Measurements from ENCODE around the gene EFNB2.
A peak's percentile ranks its signal among the peaks of the same experiment; 100 is the strongest.

Gene EFNB2

DNA sequence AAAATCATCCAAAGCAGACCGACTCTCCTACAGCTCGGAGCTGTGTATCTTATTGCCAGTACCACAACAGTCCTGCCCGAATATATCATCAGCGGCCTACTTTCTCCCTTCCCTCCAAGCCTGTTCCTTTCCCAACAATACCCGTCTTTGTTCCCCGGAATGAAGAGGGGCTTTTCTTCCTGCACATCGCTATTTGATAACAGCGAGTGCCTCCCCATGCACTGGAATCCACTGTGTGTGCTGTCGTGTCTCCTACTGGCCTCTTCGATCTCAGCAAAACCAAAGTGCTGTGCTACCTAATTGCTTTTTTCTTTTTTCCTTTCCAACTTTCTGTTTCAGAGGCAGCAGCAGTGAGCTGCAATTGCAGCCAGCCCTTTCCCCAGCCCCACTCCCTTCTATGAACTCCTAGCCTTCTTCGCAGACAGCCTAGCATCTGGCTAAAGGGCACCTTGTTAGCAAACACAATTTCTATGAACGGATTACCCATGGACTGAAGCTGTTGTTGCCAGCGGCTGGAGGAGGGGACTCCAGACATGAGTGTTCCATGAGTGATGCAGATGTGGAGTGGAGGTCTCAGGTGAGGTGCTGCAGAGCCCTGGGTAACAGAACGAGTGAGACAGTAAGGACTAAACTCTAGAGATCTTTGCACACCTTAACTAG lies 43.4 kb downstream of the EFNB2 start:
- DNase-seq (no peak), ATAC-seq (no peak)
- Mint-ChIP-seq H3K27me3 (peaks cover 62% of the 10 kb centered on the region), H3K9me3 (no peaks in the 10 kb centered on the region), H3K4me1 (peaks cover 25% of the 10 kb centered on the region), H3K36me3 (ENCODE audit: low read depth) (no peaks in the 10 kb centered on the region), H3K4me3 (no peak overlapping the region), H3K27ac (no peak overlapping the region)

DNA sequence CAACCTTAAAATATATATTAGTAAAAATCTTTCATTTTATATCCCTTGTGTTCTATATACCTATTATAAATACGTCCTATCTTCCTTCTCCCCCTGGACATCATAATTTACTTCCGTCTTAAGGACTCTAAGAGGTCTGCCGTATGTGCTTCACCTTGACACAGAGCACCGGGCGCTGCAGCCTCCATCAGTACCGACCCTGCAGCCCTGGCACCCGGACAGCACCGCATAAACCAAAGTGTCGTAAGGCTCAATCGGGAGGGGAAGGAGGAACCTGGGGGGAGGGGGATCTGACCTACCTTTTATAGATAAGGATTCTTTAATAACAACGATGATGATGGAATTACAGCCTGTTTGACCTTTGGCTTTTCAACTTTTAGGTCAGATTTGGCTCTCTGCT lies 44.0 kb downstream of the EFNB2 start:
- H3K36me3 Mint-ChIP-seq (ENCODE audit: low read depth) = no peaks in the 10 kb centered on the region
- no peak overlapping the region for H3K27ac Mint-ChIP-seq
- H3K9me3 Mint-ChIP-seq = no peaks in the 10 kb centered on the region
- H3K4me1 Mint-ChIP-seq = peaks cover 25% of the 10 kb centered on the region
- ATAC-seq (no peak), DNase-seq (no peak)
- H3K27me3 Mint-ChIP-seq = peaks cover 64% of the 10 kb centered on the region
- H3K4me3 Mint-ChIP-seq = peak overlapping the region; percentile 31

DNA sequence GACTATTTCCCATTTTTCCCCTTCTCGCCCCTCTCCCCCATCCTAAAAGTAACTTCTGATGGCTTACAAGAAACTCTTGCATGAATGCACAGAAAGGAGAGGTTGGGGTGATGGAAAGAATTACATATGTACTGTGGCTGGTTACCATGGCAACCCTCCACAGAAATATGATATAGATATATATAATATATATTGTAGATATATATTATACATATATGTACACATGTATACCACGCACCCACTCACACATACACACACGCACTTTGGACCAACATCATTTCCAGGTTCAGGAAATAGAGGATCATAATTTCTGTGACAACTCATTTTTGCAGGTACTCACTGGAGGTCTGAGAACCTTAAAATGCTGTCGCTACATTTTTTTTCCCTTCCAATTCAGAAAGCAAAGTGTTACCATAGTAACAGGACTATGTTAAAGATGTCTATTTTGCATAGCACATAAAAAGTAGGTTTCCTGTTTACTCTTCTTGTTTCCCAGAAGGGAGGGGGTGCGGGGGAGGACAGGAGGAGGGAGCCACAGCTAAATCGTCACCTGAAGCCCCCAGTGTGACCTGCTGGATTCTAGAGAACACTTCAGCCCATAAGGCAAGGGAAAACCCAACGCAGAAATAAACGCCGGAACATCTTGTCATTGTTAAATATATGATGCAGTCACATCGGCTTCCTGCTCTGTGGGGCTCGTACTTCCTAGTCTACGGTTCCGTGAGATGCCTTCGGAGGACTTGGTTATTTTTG lies 44.7 kb downstream of the EFNB2 start:
- ATAC-seq (peak; percentile 44), DNase-seq (no peak)
- H3K4me3 Mint-ChIP-seq = peak overlapping the region; percentile 31
- peaks cover 23% of the 10 kb centered on the region for H3K4me1 Mint-ChIP-seq
- H3K27ac Mint-ChIP-seq = no peak overlapping the region
- H3K9me3 Mint-ChIP-seq = no peaks in the 10 kb centered on the region
- no peaks in the 10 kb centered on the region for H3K36me3 Mint-ChIP-seq (ENCODE audit: low read depth)
- peaks cover 63% of the 10 kb centered on the region for H3K27me3 Mint-ChIP-seq

DNA sequence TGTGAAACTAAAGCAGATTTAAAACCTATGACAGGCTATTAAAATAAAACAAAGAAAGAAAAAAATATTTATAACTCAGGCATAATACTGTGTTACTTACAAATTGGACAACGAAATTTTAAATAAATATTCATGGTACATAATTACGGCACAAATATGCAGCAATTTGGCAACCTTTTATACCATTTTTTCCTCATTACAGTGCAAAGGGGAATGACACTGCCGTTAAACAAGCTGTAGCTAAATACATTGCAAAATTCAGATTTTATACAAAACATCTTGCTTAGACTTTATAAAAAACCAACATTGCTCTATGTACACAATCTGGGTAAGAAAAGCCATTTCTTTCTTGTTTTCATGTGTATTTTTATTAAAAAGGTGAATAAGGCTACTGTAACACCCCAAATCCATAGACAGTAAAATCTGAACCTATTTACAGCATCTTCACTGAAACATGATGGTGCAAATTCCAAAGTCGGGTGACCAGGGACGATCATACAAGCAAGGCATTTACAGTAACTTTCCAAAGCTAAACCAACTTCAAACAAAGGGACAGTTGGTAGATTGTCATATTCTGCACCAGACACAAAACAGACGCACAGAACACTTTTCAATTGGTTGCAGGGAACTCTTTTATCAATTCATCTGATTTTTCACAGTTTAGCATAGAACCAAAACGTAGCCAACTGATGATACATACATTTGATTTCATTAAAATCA lies 45.5 kb downstream of the EFNB2 start:
- Mint-ChIP-seq H3K27me3 (peaks cover 66% of the 10 kb centered on the region), H3K9me3 (no peaks in the 10 kb centered on the region), H3K36me3 (ENCODE audit: low read depth) (no peaks in the 10 kb centered on the region), H3K27ac (no peak overlapping the region), H3K4me3 (no peak overlapping the region), H3K4me1 (peaks cover 24% of the 10 kb centered on the region)
- no peak for ATAC-seq
- no peak for DNase-seq

DNA sequence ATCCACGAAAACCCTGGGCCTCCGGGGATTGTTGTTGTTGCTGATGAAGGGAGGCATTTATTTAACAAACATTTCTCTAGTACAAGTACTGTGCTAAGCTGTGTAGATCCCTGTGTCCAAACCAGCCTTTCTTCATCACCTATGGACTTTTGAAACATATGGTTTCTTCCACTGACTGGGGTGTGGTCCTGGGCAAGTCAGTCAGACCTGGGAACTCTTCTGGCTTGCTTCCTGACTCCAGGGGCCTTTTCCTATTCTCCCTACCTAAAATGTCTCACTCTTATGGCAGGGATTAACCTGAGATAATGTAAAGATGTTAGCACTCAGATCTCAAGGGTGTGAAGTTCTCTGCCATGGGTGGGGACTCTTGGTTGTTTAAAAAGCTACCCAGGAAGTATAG lies 46.8 kb downstream of the EFNB2 start:
- peaks cover 59% of the 10 kb centered on the region for H3K27me3 Mint-ChIP-seq
- ATAC-seq = no peak
- peaks cover 26% of the 10 kb centered on the region for H3K4me1 Mint-ChIP-seq
- H3K4me3 Mint-ChIP-seq = no peak overlapping the region
- no peak overlapping the region for H3K27ac Mint-ChIP-seq
- DNase-seq = no peak
- no peaks in the 10 kb centered on the region for H3K9me3 Mint-ChIP-seq
- no peaks in the 10 kb centered on the region for H3K36me3 Mint-ChIP-seq (ENCODE audit: low read depth)

DNA sequence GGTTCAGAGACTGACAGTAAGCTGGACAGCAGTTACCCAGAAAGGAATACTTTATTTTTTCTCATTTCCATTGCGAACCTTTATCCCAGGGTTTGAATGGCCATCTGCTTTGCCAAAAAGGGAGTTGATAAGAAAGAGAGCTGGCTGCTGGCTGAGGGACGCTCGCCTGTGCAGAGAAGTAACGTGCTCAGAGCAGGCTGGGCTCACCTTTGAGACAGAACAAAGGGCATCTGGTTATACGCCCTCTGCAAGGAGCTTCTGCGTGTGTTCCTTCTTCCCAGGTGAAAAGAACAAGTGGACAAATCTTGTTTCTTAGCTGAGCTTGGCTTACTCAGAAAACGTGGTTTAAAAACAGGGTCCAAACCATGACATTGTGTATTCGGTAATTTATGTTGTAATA lies 47.4 kb downstream of the EFNB2 start:
- no peaks in the 10 kb centered on the region for H3K36me3 Mint-ChIP-seq (ENCODE audit: low read depth)
- no peak for DNase-seq
- peaks cover 21% of the 10 kb centered on the region for H3K4me1 Mint-ChIP-seq
- H3K27ac Mint-ChIP-seq = no peak overlapping the region
- H3K4me3 Mint-ChIP-seq = no peak overlapping the region
- no peaks in the 10 kb centered on the region for H3K9me3 Mint-ChIP-seq
- H3K27me3 Mint-ChIP-seq = peaks cover 59% of the 10 kb centered on the region
- ATAC-seq = no peak

DNA sequence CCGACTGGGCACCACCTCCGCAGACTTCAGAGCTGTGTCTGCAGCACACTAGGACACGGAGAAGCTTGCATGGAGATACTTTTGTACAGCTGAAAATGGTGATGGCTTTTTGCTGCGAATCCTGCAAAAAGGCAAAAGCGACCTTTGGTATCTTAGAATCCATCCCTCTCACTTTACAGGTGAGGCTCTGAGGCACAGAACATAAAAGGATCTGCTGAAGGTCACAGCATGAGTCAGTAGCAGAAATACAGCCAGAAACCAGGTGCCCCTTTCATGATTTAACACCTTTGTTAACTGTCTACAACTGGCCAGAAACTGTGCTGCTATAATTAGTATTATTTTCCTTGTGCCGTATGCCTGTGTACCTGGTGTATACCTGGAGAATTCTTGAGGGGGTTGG lies 48.3 kb downstream of the EFNB2 start:
- H3K36me3 Mint-ChIP-seq (ENCODE audit: low read depth) = no peaks in the 10 kb centered on the region
- ATAC-seq = no peak

DNA sequence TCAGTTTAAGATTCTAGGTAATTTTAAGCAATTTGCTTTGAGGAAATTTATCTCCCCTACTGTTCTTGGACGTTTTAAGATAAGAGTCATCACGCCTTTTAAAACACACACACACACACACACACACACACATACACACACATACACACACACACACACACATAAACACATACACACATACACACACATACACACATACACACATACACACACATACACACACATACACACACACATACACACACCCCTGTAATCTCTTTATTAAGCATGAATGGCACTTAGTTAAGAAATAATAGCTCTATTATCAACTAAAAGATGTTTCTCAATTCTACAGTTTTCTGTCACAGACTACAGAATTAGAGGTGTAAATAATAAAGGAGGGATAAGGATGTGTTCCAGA lies 49.2 kb downstream of the EFNB2 start:
- H3K27me3 Mint-ChIP-seq = peaks cover 50% of the 10 kb centered on the region

More for the DNA sequence above, 48.3 kb downstream of the EFNB2 start:
- no peak for DNase-seq
- Mint-ChIP-seq H3K27ac (no peak overlapping the region), H3K9me3 (no peaks in the 10 kb centered on the region), H3K4me3 (no peak overlapping the region), H3K27me3 (peaks cover 56% of the 10 kb centered on the region), H3K4me1 (peaks cover 20% of the 10 kb centered on the region)

DNA sequence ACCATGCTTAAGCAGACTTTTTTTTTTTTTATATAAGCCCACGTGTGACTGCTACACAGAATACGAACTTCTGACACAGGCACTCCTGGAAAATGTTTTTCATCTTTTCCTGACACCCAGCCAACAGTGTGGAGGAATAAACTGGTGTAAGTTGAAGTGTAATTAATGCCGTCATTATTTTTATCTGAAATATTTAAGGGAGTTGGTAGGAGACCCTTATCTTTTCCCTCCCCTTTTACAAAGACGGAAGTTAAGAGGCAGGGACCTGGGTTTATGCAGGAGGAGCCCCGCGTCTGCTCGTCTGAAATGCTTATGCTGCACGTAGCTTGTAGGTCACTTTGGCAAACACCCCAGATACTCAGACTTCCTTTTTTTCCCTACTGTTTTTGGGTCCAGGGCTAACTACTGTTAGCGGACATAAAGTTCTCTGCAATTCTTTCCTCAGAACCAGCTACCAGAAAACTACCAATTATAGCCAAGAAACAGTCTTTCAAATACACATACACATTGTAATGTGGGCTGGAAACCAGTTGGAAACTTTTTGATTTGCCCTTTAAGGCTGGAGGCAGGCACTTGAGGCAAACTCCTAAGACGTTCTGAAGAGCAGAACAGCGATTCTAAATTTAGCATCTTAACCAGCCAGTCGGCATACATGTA lies 50.8 kb downstream of the EFNB2 start:
- no peak overlapping the region for H3K4me3 Mint-ChIP-seq
- no peaks in the 10 kb centered on the region for H3K9me3 Mint-ChIP-seq
- H3K4me1 Mint-ChIP-seq = peaks cover 3% of the 10 kb centered on the region
- DNase-seq (no peak), ATAC-seq (no peak)
- H3K27me3 Mint-ChIP-seq = peaks cover 39% of the 10 kb centered on the region
- no peak overlapping the region for H3K27ac Mint-ChIP-seq
- H3K36me3 Mint-ChIP-seq (ENCODE audit: low read depth) = no peaks in the 10 kb centered on the region

More for the DNA sequence above, 49.2 kb downstream of the EFNB2 start:
- ATAC-seq = no peak
- Mint-ChIP-seq H3K4me3 (no peak overlapping the region), H3K9me3 (no peaks in the 10 kb centered on the region), H3K36me3 (ENCODE audit: low read depth) (no peaks in the 10 kb centered on the region), H3K4me1 (peaks cover 14% of the 10 kb centered on the region), H3K27ac (no peak overlapping the region)
- DNase-seq = no peak

DNA sequence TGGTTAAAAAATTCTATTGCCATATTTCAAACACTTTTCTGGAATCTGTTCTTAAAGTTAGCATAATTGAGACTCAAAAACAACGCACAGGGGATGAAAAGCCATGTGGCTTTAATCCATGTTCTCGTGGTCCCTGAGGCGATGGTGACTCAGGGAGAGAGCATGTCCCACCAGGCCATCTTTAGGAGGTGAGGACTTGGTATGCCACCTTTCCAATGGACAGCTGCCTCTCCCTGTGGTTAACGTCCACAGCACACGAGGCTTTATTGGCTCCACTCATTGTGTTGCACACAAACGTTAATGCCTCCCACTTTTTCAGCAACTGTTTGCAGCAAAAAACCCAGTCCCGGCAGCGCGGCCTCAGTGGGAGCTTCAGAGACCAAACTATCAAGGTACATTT lies 51.4 kb downstream of the EFNB2 start:
- Mint-ChIP-seq H3K36me3 (ENCODE audit: low read depth) (no peaks in the 10 kb centered on the region), H3K4me1 (peaks cover 3% of the 10 kb centered on the region), H3K9me3 (no peaks in the 10 kb centered on the region), H3K4me3 (no peak overlapping the region), H3K27me3 (peaks cover 34% of the 10 kb centered on the region), H3K27ac (no peak overlapping the region)
- no peak for ATAC-seq
- DNase-seq = no peak

DNA sequence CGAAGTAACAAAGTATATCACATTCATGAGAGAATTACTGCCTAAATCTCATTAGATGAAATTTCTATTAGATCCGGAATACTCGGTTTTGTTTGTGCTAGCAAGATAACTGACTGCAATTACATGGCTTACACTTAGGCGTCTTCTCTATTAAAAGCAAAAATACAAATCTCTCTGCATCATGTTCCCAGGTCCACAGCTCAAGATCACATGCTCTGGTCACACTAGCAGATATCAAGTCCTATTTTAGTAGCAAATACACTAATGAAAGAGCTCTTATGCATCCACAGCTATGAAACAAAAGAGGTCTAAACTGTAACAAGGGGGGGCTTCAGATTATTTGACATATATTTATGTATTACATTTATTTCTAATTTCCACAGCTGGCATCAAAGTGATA lies 53.5 kb downstream of the EFNB2 start:
- ATAC-seq (no peak), DNase-seq (no peak)
- Mint-ChIP-seq H3K27ac (no peak overlapping the region), H3K4me1 (peaks cover 3% of the 10 kb centered on the region), H3K4me3 (no peak overlapping the region), H3K36me3 (ENCODE audit: low read depth) (no peaks in the 10 kb centered on the region), H3K9me3 (no peaks in the 10 kb centered on the region), H3K27me3 (peaks cover 24% of the 10 kb centered on the region)

DNA sequence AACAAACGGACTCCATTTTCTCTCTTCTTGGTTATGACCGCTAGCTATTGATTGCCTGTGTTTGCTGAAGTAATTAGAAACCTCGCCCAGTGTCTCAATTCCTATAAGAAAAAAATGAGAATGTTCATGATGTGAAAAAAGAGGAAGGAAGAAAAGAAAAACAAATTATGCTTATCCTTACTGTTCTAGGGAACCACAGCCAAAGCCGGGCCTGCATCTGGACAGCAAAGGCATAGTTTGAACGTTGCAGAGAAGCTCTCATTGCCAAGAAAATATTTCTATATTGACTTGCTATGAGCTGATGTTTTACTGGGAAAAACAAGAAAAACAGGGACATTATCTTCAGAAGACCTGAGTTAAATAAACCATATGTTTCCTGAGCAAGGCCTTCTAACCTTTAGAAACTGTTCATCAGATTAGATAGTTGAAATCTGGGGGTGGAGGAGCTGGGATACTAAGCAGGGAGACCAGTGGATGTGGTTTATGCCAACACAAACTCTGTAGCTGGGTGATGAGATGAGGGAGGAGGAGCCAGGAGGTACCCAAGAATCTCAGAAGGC lies 55.0 kb downstream of the EFNB2 start:
- no peak overlapping the region for H3K4me3 Mint-ChIP-seq
- H3K27me3 Mint-ChIP-seq = peaks cover 10% of the 10 kb centered on the region
- ATAC-seq (no peak), DNase-seq (no peak)
- no peaks in the 10 kb centered on the region for H3K36me3 Mint-ChIP-seq (ENCODE audit: low read depth)
- no peak overlapping the region for H3K27ac Mint-ChIP-seq
- no peaks in the 10 kb centered on the region for H3K9me3 Mint-ChIP-seq
- peaks cover 3% of the 10 kb centered on the region for H3K4me1 Mint-ChIP-seq

DNA sequence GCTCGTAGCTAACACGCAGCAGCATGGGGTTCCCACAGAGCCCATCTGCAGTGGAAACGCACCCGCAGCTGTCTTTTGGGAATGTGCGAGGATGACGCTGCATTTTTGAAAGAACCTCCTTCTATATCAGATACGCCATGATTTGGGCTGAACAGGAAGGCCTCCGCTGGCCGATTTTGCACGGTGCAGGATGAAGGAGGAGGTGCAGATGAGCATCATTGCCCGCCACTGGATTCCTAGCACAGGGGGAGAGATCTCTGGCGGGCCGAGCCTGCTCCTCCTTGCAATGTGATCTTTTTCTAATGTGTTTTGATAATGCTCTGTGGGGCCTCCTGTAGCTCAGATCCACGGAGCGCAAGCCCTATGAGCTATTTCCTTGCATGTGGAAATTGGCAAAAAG lies 55.5 kb downstream of the EFNB2 start:
- DNase-seq (no peak), ATAC-seq (no peak)
- Mint-ChIP-seq H3K27me3 (peaks cover 6% of the 10 kb centered on the region), H3K4me1 (peaks cover 2% of the 10 kb centered on the region), H3K4me3 (no peak overlapping the region), H3K27ac (no peak overlapping the region), H3K9me3 (no peaks in the 10 kb centered on the region), H3K36me3 (ENCODE audit: low read depth) (no peaks in the 10 kb centered on the region)

DNA sequence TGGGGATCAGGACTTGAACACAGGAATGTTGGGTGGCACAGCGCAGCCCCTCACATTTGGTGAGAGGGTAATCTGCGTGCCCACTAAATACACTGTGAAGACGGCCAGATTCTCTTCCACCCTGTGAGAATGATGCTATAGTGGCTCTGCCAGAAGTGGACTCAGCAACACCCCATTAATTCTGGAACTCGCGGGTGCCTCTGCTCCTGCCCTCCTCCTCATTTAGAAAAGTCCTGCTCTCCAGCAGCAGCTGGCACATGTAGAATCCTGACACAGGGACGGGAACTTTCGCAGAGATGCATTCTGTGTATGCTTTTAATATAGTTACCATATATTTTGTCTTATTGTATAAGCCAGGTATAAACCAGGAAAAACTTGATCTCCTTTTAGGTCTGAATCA lies 57.3 kb downstream of the EFNB2 start:
- Mint-ChIP-seq H3K36me3 (ENCODE audit: low read depth) (no peaks in the 10 kb centered on the region), H3K27me3 (peaks cover 2% of the 10 kb centered on the region), H3K9me3 (no peaks in the 10 kb centered on the region), H3K4me3 (no peak overlapping the region), H3K27ac (no peak overlapping the region), H3K4me1 (no peaks in the 10 kb centered on the region)
- DNase-seq (no peak), ATAC-seq (no peak)

Measured in activated naive CD8-positive, alpha-beta T cell treated with anti-CD3 and anti-CD28 coated beads, Interleukin-2, amount 50 U/mL, for 24 hours (primary cell).